Hindlimb muscle (tissue), 1 donor: ENCODE data around the gene FNDC10. TPM values are rescaled to one million over a fixed set of nuclear protein-coding genes. Genes with fewer than 3 reads are reported as not detected.

Experiments
- DNase-seq: peaks from one replicate; pipeline ENCODE4 v3.0.0-alpha.2; 2013
- polyA plus RNA-seq: library from polyadenylated mRNA; unstranded; fragments of 120-200 nt; gene quantifications from one replicate; pipeline ENCODE4 v1.2.1, GENCODE V29; 2013; ENCODE audit not compliant: insufficient read length

Gene FNDC10
- polyA plus RNA-seq, 1 donor: 3.0 TPM

DNA sequence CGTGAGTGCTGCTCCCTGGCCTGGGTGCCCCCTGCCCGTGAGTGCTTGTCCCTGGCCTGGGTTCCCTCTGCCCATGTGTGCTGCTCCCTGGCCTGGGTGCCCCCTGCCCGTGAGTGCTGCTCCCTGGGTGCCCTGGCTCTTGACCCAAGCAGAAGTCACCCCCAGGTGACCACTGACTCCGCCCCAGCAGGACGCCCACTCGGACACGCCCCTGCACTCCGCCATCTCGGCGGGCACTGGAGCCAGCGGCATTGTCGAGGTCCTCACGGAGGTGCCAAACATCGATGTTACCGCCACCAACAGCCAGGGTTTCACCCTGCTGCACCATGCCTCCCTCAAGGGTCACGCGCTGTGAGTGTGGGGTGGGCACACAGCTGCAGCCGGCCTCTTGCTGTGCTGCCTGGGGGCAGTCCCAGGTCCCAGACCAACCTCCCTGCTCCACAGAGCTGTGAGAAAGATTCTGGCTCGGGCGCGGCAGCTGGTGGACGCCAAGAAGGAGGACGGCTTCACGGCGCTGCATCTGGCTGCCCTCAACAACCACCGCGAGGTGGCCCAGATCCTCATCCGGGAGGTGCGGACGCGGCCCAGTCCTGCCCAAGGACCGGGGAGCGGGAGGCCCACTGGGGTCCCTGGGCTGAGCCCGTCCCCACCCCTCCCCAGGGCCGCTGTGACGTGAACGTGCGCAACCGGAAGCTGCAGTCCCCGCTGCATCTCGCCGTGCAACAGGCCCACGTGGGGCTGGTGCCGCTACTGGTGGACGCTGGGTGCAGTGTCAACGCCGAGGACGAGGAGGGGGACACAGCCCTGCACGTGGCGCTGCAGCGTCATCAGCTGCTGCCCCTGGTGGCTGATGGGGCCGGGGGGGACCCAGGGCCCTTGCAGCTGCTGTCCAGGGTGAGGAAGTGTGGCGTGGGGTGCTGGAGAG is 28.2 kb upstream of the FNDC10 start:
- DNase-seq: no peak

DNA sequence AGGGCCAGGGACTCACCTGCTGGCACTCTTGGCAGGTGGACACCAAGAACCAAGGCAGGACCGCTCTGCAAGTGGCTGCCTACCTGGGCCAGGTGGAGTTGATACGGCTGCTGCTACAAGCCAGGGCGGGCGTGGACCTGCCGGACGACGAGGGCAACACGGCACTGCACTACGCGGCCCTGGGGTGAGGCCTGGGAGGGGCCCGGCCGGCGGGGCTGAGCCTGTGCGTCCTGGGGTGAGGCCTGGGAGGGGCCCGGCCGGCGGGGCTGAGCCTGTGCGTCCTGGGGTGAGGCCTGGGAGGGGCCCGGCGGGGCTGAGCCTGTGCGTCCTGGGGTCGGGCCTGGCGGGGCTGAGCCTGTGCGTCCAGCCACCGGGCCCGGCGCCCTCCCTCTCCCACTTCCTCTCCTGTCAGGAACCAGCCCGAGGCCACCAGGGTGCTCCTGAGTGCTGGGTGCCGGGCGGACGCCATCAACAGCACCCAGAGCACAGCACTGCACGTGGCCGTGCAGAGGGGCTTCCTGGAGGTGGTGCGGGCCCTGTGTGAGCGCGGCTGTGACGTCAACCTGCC is 27.4 kb upstream of the FNDC10 start:
- DNase-seq: no peak

DNA sequence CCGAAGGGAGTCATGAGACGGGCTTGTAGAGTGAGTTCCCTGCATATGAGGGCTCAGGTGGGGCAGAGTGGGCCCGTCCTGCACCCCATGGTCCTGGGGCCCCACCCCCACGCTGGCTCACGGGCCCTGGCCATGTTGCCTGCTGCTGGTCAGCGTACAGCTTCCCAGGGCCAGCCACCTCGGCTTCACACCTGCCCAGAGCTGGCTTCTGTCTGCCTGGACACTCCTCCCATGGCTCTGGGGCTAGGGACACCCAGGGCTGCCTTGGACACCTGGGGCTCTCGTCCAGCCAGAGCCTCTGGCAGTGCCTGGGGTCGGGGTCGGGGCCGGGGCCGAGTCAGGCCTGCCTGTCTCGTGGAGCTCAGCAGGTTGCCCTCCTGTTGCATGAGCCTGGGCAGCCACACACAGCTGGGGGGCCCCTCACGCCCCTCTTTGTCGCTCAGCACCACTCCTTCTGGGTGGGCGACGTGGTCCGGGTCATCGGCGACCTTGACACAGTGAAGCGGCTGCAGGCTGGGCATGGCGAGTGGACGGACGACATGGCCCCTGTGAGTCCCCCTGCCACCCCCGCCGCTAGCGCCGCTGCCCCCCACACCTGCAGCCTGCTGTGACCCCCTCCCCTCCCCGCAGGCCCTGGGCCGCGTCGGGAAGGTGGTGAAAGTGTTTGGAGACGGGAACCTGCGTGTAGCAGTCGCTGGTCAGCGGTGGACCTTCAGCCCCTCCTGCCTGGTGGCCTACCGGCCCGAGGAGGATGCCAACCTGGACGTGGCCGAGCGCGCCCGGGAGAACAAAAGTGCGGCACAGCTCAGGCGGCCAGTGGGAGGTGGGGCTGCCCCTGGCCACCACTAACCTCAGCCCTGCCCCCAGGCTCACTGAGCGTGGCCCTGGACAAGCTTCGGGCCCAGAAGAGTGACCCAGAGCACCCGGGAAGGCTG is 26.5 kb upstream of the FNDC10 start:
- no peak for DNase-seq

DNA sequence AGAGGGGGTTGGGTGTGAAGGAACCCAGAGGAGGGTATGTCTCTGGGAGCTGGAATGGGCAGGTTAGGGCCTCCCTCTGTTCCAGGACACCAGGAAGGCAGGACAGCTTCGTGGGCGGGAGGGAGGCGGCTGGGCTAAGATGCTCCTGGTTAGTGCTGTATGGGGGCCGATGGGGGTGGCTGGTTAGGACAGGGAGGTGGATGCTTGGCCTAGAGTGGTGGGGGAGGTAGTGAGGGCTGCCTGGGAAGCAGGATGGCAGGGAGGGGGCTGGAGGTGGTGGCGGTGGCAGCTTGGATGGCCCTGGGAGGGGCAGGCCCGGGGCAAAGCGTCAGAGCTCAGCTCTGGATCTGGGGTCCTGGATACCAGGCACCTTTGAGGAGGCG is 25.9 kb upstream of the FNDC10 start:
- DNase-seq: no peak

DNA sequence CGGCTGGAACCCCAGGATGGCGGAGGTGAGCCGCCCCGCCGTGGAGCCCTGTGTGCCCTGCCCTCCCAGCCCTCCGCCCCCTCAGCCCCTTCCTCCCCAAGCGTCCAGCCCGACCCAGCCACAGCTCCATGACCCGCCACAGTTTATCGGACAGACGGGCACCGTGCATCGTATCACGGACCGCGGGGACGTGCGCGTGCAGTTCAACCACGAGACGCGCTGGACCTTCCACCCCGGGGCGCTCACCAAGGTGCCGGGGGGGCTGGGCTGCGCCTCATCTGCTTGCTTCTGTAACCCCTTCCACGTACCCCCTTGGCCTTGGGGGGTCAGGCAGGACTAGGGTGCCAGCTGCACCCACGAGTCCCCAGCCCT is 25.5 kb upstream of the FNDC10 start:
- no peak for DNase-seq

DNA sequence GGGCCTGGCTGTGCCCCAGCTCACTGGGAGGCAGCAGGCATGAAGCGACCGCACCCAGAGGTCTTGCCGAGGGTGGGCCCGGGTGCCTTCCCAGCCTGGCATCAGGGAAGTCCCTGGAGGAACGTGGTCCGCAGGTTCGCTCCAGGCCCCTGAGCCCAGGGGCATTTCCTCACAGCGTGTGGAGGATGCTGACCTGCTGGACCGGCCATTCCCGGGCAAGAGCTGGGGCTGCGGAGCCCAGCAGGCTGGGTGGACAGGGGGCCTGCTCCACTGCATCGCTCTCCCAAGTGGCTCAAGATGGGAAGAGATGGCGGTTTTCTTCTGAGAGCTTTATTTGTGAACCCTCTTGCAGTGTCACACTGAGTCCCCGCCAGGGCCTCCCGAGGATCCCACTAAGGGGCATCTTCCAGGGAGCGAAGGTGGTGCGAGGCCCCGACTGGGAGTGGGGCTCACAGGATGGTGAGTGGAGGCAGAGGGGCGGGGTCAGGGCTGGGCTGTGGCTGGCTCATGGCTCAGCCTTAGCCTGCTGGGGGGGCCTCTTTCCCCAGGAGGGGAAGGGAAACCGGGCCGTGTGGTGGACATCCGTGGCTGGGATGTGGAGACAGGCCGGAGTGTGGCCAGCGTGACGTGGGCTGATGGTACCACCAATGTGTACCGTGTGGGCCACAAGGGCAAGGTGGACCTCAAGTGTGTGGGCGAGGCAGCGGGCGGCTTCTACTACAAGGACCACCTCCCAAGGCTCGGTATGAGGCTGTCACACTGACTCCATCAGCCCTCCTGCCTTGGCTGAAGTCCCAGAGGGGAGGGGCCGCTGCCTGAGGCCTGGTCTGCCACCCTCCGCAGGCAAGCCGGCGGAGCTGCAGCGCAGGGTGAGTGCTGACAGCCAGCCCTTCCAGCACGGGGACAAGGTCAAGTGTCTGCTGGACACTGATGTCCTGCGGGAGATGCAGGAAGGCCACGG is 24.8 kb upstream of the FNDC10 start:
- no peak for DNase-seq

DNA sequence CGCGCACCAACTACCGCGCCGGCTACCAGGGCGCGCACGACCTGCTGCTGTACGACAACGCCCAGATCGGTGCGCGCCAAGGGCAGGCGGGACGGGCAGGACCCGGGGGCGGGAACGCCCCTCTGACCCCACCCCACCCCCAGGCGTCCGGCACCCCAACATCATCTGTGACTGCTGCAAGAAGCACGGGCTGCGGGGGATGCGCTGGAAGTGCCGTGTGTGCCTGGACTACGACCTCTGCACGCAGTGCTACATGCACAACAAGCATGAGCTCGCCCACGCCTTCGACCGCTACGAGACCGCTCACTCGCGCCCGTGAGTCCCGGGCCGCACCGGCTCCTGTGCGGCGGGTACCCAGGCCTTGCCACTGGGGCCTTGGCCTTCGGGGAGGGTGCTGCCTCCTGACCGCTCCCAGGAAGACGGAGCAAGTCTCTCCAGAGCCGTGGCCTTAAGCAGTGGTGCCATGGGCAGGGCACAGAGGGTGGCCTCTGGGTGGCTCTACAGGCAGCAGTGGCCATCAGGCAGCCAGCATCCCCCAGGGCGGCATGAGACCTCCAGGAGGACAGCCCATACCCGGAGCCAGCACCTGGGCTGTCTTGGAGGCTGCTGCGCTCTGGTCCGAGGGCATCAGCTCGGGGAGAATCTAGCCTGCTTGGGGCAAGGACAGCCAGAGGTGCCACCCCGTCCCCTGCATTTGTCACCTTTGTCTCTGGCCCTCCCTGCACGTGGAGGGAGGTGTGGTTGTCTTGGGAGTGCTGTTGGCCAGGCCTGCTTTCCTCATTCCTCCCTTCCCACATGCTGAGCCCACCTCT is 23.9 kb upstream of the FNDC10 start:
- DNase-seq: no peak

DNA sequence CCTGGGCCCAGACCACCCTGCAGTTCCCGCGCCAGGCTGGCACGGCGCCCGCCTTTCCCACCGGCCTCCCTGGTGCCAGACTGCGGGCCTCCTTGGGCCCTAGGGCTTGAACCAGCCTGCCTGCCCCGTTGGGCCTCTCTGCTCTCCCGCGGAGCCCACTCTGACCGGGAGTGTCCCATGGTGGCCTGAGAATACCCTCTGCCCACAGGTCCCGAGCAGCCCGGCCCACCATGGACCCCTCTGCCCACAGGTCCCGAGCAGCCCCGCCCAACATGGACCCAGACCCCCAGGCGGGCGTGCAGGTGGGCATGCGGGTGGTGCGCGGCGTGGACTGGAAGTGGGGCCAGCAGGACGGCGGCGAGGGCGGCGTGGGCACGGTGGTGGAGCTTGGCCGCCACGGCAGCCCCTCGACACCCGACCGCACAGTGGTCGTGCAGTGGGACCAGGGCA is 23.3 kb upstream of the FNDC10 start:
- DNase-seq: no peak

DNA sequence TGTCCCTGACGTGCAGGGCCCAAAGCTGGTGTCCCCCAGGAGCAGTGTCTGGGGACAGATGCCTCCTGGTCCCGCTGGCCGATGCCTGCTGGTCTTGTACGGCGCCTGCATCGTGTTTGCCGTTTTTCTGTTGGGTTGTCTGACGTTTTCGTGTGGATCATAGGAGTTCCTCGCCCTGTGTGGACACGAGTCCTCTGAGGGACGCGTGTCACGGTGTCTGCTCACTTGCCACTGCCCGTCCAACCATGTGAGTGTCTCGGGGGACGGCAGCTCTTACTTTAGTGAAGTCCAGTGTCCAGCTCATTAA is 22.8 kb upstream of the FNDC10 start:
- no peak for DNase-seq

DNA sequence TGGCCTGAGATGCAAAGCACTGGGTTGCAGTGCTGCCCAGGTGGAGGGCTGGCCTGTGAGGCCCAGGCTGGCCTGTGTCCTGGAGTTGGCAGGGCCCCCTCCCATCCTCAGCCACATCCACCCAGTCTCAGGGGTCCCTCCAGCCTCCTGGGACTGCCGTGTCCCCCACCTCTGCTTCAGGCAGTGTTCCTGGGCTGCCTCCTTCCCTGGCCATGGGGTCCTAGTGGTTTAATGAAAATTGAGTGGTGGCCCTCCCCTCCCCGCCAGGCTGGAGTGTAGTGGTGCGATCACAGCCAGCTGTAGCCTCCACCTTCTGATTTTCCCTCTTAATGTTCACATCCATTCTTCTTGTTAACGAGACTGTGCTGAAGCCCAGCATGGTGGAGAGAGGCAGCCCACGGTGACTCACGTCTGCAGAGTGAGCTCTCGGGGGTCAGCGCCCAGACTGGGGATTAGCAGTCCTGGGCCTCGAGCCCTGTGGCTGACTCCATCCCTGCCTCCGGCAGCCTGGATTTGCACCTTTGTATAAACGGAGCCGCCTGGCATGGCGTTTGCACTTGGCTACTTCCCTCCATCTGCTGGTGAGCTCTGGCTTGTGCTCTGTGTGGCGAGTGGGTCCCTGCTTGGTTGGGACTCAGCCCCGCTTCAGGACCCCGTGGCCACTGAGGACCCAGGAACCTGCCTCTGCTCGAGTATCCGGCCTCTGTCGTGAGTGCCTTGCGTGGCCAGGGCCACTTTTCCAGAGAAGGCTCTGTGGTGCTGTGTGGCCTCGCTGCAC is 22.3 kb upstream of the FNDC10 start:
- no peak for DNase-seq

DNA sequence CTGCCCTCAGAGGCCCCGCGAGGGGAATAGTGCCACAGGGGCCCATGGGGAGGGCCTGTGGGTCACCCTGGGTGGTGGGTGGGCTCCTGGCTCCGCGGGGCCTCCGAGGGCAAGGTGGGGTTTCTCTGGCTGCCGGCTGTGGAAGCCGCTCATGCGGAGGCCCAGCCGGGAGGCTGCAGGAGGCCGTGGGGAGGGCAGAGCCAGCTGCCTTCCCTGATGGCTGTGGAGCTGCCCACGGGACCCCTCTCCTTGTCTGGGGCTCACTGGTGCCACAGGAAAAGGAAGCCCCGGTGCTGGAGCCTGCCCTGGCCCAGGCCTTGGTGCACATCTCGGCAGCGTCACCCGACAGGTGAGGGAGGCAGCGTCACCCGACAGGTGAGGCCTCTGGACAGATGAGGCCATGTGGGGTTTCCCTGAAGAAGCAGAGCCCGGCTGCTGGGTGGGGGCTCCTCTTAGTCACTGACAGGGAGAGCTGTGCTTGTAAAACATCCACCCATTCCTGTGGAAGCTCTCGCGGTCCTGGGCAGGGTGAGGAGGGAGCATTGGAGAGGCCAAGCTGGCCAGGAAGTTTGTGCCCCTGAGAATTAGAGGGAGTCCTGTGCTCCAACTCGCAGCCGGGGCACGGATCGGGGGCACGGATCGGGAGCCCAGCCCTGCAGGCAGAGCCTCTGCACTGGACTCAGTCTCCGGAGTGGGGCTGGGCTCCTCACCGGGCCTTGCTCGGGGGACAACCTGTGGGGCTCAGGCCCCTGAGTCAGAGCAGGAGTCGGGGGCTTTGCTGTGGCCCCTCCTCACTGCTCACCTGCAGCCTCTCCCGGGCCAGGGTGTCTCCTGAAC is 21.5 kb upstream of the FNDC10 start:
- no peak for DNase-seq

DNA sequence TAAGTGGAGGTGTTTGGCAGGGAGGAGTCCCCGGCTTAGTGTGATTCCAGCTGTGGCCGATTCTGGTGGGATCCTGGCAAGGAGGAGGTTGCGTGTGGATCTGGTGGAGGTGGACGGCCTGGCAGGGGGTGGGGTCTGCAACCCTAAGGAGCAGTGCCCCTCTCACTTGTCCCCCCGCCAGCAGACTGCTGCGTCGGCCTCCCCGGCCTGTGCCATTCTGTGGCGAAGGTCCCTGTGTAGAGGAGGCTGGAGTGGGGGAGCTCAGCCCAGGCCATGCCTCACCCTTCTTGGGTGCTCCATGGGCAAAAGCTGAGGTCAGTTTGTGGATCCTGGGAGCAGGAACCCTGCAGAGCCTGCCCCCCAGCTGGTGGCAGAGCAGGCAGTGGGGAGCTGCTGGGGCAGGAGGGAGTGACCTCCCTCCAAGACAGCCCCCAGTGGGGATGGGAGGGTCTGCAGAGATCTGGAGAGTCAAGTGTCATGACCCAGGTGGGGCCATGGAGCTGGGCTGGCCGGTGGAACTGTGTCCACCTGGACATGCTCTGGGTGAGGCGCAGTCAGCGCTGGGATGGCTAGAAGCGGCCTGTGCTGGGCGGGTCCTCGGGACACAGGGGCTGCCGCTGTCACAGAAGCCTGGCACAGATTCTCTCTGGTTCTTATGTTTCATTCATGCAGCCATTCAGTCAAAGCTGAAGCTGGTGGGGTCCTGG is 20.7 kb upstream of the FNDC10 start:
- DNase-seq: no peak

DNA sequence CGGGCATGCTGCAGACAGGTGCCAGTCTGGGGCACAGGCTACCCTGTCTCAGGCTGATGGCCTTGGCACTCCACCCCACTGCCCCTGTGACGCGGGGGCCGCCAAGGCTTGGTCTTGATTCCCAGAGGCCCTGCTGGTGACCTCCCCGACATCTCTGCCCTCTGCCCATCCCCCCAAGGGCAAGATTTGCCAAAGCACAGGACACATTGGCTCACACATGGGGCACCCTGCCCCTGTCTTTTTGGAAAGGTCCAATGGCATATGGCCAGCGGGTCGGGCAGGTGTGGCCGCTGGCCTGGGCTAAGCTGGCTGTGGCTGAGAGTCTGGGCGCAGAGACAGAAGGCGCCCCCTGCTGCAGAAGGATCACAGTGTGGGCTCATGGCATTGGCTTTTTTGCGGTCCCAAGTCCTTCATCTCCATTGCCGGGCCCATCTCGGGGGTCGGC is 20.0 kb upstream of the FNDC10 start:
- DNase-seq: no peak

DNA sequence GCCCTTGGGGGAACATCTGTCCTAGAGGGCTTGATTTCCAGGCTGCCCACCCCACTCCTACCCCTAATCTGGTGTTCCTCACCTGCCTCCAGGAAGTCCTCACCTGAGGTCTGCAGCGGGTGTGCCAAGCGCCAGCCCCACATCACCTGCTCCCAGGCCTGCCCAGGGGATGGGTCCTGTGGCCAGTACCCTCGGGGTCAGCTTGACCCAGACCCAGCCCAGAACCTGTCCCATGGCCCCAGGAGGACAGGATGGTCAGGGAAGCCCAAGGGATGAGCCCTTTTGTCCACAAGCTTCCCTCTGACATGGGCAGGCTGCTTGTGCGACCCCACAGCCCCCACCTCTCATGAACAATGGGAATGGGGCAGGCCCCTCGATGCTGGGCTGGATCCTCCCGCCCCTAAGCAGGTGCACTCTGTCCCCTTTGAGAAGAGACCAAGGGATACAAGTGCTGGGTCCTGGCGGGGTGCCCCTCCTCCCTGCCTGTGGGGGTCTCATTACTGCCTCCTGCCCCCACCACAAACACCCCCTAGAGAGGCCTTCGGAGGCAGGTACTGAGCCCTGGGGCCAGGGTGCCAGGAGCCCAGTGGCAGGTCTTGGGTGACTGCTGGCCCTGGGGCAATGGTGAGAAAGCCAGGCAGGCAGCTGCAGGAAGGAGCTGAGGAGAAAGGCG is 18.6 kb upstream of the FNDC10 start:
- no peak for DNase-seq

DNA sequence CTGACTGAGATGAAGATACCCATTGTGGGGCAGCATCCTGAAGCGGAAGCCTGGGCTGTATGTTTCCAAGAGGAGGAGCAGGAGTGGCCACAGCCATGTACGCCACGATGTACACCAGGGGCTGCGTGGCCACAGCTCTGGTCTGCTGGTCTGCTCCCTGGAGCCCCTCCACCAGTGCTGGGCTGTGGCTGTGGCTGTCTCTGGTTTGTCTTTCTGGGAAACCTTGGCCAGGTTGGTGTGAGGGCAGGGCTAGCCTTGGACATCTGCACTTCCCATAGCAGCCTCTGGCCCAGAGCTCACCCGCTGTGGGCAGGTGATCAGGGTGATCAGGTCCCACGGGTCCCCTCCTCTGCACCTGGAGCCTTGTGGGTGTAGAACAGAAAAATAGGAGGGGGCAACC is 18.0 kb upstream of the FNDC10 start:
- no peak for DNase-seq

DNA sequence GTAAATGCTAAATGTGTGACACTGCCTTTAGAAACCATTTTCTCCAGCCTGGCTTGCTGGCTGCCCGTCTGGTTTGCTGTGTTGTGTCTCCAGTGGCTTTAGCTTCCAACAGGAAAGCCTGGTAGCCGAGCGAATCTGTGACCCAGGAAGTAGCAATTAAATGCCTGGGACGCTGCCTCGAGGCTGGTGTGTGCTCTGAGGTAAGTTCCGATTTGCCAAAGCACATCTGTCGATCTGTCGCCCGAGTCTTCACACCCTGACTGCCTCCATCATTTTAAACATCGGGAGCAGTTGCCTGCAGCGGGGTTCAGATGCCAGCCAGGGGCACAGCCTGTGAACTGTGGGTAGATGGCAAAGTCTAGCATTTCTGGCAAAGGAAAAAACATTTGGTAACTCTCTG is 17.6 kb upstream of the FNDC10 start:
- no peak for DNase-seq

DNA sequence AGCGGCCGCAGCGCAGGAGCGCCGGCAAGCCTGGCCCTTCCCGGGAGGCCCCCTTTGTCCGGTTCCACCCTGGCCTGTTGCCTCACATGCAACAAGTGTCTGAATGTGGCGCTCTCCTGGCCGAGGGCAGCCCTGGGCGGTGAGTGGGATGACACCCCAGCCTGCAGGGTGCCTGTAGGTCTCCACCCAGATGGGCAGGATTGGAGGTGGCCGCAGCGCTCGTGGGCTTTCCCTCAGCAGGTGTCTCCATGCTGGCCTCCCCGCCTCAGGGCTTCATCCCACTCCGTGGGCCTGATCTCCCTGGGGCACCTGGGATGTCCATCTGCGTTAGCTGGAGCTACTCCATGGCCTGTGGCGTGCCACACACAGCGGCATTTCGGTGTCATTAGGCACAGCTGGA is 16.9 kb upstream of the FNDC10 start:
- DNase-seq: no peak
